Islet precursor cell (in vitro differentiated cells): ENCODE measurements around the gene RALGAPA2.

Experiments
- DNase-seq: peaks from one replicate; pipeline ENCODE4 v3.0.0-alpha.2; 2018

The RALGAPA2 gene

DNA sequence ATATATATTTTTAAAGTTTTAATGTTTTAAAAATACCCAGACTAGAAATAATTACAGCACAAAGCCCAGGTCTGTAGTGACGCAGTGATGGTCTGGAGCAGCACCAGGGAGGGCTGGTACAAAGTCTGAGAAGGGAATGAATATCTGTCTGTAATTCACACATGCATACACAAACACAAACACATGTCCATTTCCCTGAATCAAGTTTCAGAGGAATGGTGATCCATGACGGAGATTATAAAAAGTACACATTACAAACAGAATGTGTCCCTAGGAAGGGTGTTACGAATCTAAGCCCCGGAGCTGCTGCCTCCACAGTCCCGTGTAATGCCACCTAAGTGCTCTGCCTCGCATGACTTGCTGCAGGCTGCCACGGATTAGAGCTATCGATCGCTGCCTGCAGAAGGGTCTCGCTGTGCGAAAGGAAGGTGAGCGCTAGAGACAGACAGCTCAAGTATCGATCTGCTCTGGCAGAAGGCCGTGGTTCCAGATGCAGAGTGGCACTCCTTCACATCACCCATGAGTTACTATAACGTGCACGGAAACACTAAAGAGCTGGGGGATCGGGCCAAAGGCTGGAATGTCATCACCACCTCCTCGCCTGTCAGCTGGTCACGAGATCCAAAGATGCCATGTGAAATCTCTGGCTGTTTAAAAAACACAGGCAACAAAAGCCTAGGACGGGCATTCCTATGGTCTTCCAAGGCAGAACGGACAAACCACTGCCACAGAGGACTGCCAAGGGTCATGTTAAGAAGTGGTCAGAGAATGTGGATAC, 257.4 kb downstream of the RALGAPA2 start:
- DNase-seq = no peak

DNA sequence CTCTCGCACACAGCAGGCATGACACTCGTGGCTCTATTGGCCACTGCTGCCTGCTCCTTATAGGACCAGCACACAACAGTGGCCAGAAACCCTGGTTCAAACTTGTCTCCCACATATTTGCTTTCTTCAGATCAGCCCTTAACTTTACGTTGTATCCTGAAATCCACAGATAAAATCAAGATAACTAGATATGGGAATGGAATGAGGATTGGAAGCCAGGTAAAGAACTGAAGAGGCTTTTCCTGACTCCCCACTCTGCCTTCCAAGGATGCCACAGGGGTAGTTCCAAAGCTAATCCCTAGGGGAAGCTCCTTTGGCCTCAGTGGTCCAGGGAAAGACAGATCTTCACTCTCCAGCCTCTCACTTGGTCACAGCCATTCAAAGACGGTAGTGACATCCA, 258.1 kb downstream of the RALGAPA2 start:
- DNase-seq = no peak

DNA sequence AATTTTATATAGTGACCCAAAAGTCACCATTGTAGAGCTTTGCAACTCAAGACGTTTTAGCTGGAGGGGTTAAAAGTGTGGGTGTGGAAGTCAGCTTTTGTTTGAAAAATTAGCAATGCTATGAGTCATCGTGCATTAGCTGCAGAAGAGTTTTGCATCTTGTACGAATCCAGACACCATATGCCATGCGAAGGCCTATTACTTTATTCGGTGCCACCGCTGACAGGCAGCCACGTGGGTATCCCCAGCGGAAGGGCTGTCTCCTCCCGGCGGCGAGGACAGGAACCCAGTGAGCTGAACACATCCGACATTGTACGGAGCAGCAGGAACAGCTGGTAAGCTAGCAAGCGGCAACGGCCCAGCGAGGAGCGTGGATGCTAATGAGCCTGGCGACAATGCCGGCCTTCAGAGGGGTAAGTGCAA, 260.2 kb downstream of the RALGAPA2 start:
- DNase-seq = peak; percentile 84

DNA sequence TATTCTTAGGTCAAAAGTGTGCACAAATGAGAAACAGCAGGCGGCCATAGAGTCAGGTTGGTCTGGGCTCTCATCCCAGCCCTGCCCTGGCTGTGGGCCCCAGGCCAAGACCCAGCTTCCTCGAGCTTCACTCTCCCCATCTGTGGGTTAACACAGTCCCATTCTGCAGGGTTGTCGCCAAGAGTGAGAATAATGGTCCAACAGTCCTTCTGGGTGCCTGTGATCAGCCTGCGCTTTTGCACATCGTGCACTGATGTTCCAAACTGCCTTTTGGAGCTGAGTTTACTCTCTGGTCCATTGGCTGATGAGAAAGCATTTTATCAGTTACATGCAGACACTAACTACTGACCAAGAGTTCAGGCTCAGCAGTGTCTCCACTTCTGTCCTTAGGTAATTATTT, 261.9 kb downstream of the RALGAPA2 start:
- no peak for DNase-seq

DNA sequence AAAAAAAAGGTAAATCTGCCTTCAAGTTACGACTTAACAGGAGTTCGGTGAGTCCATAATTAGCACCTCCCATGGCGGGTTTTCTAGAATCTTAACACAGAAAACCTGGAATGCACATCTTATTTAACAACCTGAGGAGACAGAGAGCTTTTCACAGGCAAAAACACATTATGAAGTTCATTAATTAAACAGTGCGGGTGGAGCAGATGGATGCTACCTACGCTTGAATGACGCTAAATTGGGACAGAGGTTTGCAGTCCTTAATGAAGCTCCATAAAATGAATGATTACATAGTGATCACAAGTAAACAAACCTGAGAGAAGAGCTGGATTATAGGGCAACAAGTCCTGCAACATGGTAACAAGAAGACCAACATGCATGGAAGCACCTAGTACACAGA, 263.6 kb downstream of the RALGAPA2 start:
- no peak for DNase-seq

DNA sequence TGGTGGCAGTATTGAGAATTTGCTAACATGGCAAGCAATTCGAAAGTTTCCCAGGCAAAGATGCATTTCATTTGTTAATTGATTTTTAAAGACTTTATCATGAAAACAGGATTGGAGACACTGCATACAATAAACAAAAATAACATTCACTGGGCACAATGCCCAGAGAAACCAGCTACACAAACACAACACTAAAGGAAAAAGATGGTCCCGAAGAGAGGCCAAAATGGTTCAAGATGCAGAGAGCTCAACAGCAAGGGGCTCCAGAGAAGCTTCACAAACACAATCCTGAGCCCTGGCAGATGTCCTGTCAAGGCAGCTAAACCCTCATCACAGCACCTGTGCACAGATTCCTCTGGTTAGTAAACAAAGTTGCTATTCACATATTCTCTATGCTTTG, 265.2 kb downstream of the RALGAPA2 start:
- no peak for DNase-seq

DNA sequence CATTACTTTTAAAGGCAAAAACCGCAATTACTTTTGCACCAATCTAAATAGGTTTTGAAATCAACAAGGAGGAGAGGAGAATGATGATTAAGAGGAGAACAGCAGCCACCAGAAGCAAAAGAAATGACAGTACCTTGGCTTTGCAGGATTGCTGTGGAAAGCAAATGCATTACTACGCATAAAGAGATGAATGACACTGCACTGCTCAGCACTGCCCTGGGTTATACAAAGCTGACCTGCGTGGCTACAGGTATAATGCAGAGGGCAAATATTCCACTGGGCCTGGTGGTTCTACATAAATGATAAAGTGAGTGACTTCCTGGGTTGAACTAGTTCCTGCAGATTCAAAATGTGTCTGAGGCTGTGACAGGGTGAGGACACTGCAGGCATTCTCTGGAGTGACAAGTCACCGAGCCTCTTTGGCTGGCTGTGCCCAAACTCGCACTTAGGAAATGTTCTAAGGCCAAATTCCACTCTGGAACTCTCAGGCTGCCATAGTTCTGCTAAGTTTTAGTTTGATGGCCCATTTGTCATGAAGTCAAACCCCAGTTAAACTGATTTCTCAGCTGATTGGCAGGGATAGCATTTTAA, 265.9 kb downstream of the RALGAPA2 start:
- no peak for DNase-seq

DNA sequence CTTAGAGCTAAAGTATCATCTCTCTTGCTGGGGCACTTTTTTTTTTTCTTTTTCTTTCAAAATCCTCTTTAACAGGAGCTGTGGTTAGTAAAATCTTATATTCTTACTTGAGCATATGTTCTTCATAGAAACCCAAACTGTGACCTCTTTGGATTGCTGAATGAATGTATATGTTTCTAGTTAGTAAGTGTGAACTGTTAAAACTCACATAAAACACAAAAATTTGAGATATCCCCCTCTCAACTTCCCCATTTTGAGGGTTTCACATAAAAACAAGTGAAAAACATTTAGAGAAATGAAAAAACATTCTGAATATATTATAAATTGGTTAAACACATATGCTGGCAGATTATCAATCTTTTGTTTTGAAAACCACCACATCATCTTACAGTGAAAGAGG, 266.4 kb downstream of the RALGAPA2 start:
- no peak for DNase-seq

DNA sequence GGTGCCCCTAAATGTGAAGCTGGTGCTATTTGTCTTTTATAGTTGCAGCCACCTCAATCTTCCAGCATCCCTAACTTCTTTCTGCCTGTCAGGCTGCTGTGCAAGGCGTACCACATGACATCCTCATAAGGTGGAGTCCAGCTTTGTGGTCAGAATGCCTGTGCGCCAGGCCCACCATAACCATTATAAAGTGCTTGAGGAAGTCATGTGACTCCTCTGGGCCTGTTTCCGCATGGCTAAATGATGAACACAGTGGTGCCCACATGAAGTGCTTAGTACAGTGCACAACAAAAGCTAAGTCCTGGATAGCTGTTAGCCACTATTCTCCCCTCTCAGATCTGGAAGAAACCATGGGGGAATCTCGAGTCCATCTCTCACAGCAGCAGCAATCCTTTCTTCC, 268.9 kb downstream of the RALGAPA2 start:
- DNase-seq = no peak

DNA sequence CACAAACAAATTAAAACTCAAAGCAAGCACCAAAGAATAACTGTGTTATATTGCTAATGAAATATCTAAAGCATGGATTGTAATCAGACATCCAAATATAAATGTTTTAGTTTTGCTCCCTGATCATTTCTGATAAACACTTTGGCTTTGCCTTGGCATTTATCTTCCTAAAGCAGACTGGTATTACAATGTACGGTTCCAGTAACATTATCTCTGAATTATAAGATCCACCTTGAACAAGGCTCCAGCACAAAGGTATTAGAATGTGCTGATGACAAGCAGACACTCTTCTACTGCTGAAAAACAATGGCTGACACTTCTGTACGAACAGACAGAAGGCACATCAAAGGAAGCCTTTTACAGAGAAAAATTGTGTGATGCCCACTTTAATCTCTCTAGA, 270.0 kb downstream of the RALGAPA2 start:
- DNase-seq = no peak

DNA sequence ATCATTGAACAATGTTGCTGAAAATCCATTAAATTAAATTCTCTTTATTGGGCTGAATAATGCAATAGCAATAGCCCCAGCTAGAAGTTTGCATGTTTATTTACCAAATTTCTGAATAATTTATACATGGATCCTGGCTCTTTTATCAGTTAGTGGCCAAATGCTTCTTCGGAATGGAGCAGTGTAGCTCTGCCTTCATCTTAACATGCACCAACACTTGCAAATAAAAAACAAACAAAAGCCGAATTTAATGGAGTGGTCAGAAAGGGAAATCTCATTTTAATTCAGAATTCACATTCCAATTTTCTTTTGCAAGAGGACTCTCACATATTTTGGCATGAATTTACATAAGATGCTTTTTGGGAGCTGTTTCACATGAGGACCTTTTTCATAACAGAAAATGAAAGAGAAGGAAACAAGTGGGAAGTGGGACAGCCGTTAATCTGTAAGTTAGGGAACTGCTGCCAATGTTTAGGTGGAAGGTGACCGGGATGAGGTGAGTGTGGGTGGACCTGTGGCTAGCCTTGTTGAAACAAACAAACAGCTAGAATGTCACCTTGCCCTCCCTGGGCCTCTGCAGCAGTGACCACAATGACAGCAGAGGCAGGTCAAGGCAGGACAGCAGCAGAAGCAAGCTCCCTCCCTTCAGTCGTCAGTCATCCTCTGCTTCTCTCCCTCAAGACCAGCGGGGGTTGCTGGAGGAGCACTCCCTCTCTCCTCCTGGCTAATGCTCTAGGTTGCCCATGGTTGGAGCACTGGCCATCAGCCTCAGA, 271.4 kb downstream of the RALGAPA2 start:
- DNase-seq = no peak

DNA sequence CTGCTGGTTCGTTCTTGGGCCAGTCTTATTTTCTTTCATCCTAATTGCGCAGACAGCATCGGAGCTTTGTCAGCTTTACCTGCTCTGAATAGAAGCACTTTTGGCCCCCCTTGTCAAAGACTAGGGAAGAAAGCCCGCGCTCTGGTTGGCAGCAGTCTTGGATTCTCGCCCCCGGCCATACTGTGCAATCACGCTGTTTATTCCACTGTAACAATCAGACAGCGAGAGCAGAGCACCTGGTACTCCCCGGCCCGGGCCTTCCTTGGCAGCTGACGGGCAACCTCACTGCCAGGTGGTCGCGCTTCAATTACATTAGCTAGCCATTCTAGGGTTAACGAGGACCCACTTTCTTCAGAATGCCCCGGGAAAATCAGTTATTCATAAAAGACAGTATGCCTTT, 272.0 kb downstream of the RALGAPA2 start:
- no peak for DNase-seq

DNA sequence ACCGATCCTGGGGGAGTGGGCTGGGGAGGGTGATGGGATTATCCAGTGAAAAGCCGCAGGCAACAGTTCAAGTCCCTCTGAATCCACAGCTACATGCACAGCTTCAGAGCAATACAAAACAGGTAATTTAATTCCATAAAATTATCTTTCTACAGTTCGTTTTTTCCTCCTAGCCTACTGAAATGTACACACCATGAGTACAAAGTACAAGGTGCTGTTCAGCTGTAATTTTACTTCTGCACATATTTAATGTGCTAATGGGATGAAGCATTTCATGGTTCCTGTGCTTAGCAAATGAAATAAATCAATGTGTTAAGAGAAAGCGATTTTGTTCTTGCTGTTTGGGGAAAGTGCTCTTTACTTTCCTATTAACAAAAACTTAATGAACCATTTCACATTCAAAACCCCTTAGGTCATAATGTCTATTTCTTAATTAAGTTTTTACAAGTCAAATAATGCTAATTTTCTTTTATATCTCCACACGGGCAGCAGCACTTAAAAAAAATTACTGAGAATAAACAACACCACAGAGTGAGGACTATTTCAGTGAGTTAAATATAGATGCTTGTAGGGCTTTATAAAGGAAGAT, 272.7 kb downstream of the RALGAPA2 start:
- no peak for DNase-seq

DNA sequence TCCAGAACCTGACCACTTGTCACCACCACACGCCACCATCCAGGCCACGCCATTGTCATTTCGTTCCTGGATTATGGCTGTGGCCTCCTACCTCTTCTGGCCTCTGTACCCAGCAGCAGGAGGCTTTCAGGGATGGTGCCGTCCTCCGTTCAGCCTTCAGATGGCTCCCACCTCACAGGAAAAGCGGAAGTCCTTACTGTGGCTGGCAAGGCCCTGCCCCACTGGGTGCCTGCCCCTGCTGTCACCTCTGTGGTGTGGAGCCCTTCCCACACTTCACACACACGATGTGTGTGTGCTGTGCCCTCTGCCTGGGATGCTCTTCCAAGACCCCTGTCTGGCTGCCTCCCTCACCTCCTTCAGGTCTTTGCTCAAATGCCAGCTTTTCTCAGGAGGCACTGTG, 275.1 kb downstream of the RALGAPA2 start:
- DNase-seq = no peak

DNA sequence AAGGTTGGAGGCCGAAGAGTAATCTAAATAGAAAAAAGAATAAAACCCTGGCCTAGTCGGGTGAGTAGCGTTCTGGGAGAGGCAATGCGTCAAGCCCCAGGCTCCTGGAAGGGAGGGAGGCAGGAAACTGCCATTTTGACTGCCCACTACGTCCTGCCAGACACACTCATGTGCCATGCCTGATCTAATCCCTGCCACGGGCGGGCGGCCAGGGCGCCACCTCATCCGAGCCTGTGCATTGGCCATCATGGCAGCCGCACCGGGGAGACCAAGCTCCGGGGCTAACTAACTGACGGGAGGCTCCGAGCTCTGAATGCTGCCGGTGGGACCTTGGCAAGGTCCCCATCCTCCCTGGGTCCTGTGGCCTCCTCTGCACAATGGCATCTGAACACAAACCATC, 275.8 kb downstream of the RALGAPA2 start:
- DNase-seq = no peak

DNA sequence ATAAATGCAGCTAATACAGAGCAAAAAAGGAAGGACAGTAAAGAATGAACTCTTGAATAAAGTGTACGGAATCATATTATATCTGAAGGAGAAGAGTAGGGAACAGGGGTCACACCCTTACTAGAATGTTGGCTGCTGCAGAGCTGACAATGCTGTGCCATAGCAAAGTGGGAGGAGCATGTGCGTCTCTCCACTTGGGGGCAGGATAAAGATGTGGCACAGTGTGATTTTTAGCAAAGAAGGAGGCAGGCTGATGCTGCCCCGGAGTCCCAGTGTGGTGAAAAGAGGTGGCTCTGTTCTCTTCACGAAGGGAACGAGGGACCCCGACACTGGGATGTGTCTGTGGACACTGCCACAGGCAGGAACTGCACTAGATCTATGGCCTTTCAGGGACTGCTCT, 277.0 kb downstream of the RALGAPA2 start:
- DNase-seq = no peak

DNA sequence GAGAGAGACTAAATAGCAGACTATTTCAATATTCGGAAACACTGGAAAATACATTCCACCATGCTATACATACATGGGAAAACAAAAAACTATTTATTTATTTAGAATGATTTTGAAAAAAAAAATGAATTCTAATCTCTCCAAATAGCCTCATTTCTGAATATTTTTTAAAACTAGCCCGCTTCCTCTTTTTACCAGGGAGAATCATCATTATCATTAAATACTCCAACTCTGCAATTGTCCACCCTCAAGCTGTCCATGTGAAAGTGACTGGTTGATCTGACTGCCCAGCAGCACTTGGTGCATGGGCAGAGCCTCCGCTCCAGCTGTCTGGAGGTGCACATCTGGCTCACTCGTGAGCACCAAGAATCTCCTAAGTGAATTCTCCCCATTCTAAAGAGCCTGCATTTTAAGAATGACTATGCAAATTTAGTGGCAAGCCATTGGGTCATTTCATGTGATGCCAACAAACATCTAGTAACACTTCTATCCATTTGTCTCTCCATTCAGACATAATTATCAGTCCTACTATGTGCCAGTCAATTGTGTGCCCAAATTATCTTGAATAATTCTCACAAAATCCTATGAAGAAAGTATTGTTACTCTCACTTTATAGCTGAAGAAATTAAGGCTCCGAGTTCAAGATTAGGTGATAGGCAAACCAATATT, 279.7 kb downstream of the RALGAPA2 start:
- DNase-seq = no peak

DNA sequence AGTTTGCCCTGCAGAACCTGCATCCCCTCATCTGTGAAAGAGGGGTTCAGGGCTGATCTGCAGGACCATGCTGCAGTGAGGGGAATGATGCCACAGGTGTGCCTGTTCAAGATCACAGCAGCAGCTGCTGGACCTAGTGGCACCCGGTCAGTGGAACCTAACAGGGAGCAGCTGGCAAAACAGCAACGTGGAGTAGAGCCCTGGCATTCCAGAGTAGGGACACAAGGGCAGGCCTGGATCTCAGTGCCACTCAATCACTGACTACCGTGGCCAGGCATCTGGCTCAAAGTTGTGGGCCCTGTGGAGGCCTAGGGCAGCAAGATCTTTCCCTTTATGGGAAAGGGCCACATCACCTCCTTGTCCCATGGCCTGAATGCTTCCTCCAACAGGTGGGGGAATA, 282.4 kb downstream of the RALGAPA2 start:
- DNase-seq = no peak

DNA sequence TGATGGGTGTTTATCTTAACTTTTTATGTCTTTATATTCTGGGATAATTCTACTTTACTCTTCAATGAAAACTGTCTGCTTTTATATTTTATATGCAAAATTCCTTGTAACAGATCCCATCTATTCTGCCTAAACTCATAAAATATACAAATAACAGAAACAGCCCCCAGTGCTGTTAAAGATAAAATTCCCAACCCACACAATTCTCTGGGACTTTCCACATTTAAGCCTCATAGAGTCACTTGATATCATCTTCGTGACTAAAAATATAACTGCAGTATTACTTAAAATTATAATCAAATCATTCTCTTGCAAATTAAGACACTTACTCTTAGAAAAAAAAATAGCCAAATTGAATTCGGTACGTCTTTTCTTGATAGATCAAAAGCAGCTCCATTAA, 284.4 kb downstream of the RALGAPA2 start:
- no peak for DNase-seq

DNA sequence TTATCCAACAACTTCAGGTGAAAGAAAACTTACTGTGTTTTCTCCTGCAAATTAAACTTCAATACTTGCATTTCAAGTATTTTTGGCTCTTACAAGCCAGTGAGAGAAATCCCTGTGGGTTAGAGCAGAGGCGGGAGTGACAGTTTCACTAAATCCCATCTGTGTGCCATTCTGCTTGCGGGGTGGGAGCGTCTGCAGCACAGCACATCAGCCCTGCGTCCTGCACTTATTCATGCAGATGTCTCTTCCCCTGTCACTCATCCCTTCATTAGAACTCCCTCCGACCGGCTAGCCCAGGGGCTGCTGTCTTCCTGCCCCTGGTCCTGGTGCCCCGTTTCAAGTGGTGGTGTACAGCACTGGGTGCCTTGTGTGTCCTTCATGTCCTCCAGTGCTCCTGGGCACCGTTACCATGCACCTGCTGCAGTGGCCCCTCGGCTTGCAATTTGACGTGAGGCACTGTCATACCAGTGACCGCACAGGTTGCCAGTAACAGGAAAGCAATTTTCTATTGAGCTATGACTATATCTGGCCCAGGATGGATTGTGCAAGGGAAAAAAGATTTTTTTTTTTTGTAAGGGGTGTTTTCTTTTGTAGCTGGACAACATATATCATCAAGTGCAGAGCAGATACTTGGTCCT, 285.1 kb downstream of the RALGAPA2 start:
- no peak for DNase-seq

DNA sequence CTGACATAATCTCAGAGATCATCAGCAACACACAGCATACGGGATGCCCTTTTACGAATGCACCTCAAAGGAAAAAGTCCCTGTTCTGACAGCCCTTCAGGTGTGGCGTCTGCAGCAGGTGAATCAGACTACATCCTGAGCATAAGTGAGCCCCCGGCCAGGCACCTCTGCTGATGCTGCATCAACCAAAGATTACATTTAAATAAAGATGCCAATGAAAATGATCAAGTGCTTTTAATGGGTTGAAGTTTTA, 285.9 kb downstream of the RALGAPA2 start:
- no peak for DNase-seq

DNA sequence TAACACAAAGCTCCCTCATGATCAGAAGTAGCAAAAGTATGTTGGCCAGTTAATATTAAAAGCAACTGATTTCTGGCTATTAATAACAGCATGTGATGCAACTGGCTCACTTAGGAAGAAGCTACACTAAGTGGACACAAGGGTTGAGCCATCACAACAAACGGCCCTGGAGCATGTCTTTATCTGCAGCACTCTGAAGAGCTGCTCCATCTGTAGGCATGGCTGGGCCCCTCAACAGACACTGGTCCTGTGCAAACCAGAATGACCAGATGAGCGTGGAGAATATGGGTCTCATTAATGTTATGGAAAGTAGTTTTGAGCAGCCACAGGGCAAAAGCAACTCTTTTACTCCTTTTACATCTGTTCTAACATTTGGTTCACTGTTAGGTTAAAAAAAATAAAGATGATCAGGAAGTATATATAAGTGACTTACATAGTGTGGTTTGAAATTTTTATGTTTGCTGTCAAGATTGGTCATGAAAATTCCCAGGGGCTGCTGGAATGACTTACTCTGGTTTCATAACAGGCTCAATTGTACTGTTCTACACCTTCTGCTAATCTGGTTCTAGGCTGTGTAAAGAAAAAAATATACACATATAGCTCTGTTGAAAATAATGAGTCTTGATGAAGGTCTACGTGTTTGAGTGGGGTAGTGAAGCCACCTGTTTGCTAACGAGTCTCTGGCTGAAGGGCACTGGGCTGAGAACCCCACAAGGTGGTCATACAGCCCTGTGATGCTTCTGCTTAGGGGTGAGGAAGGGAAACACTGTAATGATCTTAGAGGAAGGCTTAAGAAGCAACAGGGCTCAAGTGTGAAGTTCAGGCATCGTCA, 286.4 kb downstream of the RALGAPA2 start:
- no peak for DNase-seq
